Ishikawa (cell line): Measurements from ENCODE around the gene NBEAL1.

Experiments
- CEBPB ChIP-seq: IDR thresholded peaks from 2 replicates; pipeline ENCODE4 v1.6.1; 2012
- CREB1 ChIP-seq: IDR thresholded peaks from 2 replicates; pipeline ENCODE4 v1.6.1; 2012; ENCODE audit warnings: low read depth
- EGR1 ChIP-seq: IDR thresholded peaks from 2 replicates; pipeline ENCODE4 v1.6.1; 2012
- EP300 ChIP-seq: IDR thresholded peaks from 2 replicates; pipeline ENCODE4 v1.6.1; 2012; ENCODE audit warnings: borderline replicate concordance
- FOXM1 ChIP-seq: IDR thresholded peaks from 2 replicates; pipeline ENCODE4 v1.6.1; 2012; ENCODE audit warnings: low read depth, borderline replicate concordance
- MAX ChIP-seq: IDR thresholded peaks from 2 replicates; pipeline ENCODE4 v1.6.1; 2012
- NFIC ChIP-seq: IDR thresholded peaks from 2 replicates; pipeline ENCODE4 v1.6.1; 2012
- RAD21 ChIP-seq: IDR thresholded peaks from 2 replicates; pipeline ENCODE4 v1.6.1; 2012; ENCODE audit warnings: low read depth
- REST ChIP-seq: IDR thresholded peaks from 2 replicates; pipeline ENCODE4 v1.6.1; 2012; ENCODE audit warnings: low read depth, mild to moderate bottlenecking
- TAF1 ChIP-seq: IDR thresholded peaks from 2 replicates; pipeline ENCODE4 v1.6.1; 2012; ENCODE audit warnings: low read depth, mild to moderate bottlenecking
- TCF12 ChIP-seq: IDR thresholded peaks from 2 replicates; pipeline ENCODE4 v1.6.1; 2012; ENCODE audit warnings: low read depth
- TEAD4 ChIP-seq: IDR thresholded peaks from 2 replicates; pipeline ENCODE4 v1.6.1; 2012
- YY1 ChIP-seq: IDR thresholded peaks from 2 replicates; pipeline ENCODE4 v1.6.1; 2012; ENCODE audit warnings: low read depth
- ZBTB7A ChIP-seq: IDR thresholded peaks from 2 replicates; pipeline ENCODE4 v1.6.1; 2012; ENCODE audit warnings: low read depth
- TF ChIP-seq, protein P1 (sequence below): IDR thresholded peaks from 2 replicates; pipeline ENCODE4 v1.6.1; 2012

The NBEAL1 gene

GRCh38 chr2:203122317-203122986, 107.8 kb downstream of the NBEAL1 start:
- peak; percentile 15; the same call in 1 of the 2 replicates for TF ChIP-seq RAD21
- no peak for TF ChIP-seq REST

DNA sequence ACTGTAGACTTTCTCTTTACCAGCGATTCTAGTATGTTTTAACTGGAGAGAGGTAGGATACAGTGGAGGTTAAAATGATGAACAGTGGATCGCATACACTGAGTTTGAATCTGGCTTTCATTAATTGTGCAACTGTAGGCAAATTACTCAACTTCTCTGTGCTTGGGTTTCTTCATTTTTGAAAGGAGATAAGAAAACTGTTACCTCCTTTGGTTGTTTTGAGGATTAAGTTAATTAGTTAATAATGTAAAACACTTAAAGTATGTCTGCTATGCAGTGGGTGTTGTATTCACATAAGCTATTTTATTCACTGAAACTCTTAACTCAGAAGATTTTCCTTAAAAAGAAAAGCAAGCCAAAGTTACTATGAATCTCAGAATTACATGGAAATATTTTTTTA, 112.3 kb downstream of the NBEAL1 start:
- TF ChIP-seq, protein P1, sequence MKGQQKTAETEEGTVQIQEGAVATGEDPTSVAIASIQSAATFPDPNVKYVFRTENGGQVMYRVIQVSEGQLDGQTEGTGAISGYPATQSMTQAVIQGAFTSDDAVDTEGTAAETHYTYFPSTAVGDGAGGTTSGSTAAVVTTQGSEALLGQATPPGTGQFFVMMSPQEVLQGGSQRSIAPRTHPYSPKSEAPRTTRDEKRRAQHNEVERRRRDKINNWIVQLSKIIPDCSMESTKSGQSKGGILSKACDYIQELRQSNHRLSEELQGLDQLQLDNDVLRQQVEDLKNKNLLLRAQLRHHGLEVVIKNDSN = no peak
- no peak for TF ChIP-seq TAF1
- no peak for TF ChIP-seq FOXM1
- TF ChIP-seq CEBPB = no peak
- TF ChIP-seq CREB1 = no peak

DNA sequence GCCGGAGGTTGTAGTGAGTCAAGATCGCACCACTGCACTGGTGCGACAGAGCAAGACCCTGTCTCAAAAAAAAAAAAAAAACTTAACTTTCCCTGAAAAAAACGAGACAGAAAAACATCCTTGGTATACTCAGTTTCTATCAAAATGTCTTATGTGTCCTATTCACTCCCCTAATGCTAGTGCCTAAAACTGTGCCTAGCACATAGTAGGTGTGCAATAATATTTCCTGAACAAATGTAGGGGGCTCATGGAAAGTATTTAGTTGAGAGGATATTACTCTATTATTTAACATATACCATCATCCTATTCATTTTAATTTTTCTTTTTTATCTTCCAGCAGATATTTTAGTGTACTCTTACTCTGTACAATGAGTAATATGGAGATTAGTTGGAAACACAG, 120.4 kb downstream of the NBEAL1 start:
- no peak for TF ChIP-seq CREB1
- no peak for TF ChIP-seq TAF1

DNA sequence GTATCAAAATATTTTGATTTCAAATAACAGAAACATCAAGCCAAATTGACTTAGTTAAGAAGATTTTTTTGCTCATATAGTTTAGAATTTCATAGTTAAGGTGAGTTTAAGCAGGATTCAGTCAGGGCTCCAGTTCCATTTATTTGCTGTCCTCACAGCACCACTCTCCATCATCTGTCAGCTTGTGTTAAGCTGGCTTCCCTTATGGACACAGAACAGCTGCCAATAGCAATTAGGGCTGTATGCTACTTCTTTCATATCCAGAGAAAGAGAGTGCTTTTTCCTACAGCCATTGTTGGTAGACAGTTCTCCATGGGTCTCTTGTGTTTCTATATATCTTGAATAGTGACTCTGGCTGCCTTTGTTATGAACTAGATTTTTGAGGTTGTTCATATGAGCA, 128.7 kb downstream of the NBEAL1 start:
- TF ChIP-seq MAX (no peak), FOXM1 (no peak), EGR1 (no peak), REST (no peak), EP300 (no peak), CREB1 (no peak), YY1 (no peak), NFIC (no peak), TEAD4 (no peak), TCF12 (no peak)
- TF ChIP-seq, protein P1 = no peak

- TF ChIP-seq YY1 (no peak), NFIC (no peak)
Observed at GRCh38 chr2:203149194-203149593, 134.5 kb downstream of the NBEAL1 start.

DNA sequence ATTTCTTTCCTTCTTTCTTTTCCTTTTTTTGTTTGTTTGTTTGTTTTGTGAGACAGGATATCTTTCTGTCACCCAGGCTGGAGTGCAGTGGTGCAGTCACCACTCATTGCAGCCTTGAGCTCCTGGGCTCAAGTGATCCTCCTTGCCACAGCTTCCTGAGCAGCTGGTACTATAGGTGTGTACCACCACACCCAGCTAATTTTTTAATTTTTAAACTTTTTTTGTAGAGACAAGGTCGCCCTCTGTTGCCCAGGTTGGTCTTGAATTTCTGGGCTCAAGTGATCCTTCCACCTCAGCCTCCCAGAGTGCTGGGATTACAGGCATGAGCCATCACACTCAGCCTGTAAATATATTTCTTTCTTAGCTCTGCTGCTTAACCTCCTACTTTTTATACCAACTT, 140.7 kb downstream of the NBEAL1 start:
- TF ChIP-seq FOXM1 (no peak), CREB1 (no peak), RAD21 (0 out of 2 replicates have a peak, but pooled peaks have one; percentile 14), TAF1 (no peak)

- TF ChIP-seq REST = no peak
- no peak for TF ChIP-seq EP300
- TF ChIP-seq CEBPB = no peak
- TF ChIP-seq TCF12 = no peak
- TF ChIP-seq TEAD4 = no peak
- TF ChIP-seq RAD21 = no peak
- TF ChIP-seq, protein P1 = no peak
- no peak for TF ChIP-seq ZBTB7A
- no peak for TF ChIP-seq TAF1
- no peak for TF ChIP-seq MAX
- TF ChIP-seq CREB1 = no peak
- no peak for TF ChIP-seq YY1
- no peak for TF ChIP-seq FOXM1
- TF ChIP-seq EGR1 = no peak
Observed at GRCh38 chr2:203164311-203164935, 149.7 kb downstream of the NBEAL1 start.
